HG02970 (cell line): Measurements from ENCODE around the gene SEMA3F.

Source experiments
- ATAC-seq: cut with Tn5 transposase; IDR thresholded peaks from one replicate; pipeline ENCODE4 v1.9.1; 2021; ENCODE audit warnings: mild to moderate bottlenecking, moderate library complexity, moderate number of reproducible peaks; ENCODE audit not compliant: unreplicated experiment, low FRiP score

Gene SEMA3F

DNA sequence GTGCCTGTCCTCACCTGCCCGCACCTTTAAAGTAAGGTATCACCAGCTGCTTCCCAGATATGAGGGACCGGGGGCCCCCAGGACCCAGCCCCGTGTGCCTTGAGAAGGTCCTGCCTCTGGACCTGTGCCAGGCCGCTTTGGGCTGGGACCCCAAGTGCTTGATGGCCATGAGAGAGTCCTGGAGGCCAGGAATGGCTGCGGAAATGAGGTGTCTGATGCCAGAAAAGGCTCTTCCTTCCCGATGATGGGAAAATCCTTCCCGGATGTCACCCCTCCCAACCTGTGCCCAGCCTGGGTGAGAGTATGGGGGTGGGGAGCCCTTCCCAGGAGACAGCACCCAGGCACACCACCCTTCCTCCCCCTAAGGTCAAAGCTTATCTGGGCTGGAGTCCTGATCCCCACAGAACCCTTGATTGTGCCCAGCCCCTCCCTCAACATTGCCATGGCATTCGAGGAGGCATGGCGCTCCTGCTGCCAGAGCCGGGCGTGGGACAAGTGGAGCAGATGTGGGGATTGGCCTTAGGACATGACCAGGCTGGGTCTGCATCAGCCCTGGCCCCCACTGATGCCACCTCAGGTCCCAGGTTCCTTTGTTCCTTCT is 14.2 kb downstream of the SEMA3F start:
- ATAC-seq, result no peak

DNA sequence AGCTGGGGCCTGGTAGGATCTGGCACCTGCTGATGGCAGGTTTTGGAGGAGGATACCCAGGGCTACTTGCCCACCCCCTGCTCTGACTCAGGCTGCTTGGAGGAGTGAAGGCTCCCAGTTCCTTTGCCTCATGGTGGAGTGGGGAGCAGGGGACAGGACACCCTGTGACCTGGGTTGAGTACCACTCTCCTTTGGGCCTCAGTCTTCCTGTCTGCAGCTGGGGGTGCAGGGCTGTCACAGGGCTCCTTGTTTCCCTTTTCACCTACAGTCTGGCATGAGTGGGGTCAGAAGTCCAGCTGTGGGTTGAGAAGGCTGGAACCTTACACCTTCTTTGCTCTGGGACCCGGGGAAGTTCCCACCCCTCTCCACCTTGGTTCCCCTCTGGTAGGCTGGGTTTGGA is 14.7 kb downstream of the SEMA3F start:
- ATAC-seq, result no peak

- ATAC-seq, result no peak
Observed at GRCh38 chr3:50170689-50171088, 15.6 kb downstream of the SEMA3F start.

GRCh38 chr3:50171540-50172301 is 16.6 kb downstream of the SEMA3F start:
- ATAC-seq, result no peak

DNA sequence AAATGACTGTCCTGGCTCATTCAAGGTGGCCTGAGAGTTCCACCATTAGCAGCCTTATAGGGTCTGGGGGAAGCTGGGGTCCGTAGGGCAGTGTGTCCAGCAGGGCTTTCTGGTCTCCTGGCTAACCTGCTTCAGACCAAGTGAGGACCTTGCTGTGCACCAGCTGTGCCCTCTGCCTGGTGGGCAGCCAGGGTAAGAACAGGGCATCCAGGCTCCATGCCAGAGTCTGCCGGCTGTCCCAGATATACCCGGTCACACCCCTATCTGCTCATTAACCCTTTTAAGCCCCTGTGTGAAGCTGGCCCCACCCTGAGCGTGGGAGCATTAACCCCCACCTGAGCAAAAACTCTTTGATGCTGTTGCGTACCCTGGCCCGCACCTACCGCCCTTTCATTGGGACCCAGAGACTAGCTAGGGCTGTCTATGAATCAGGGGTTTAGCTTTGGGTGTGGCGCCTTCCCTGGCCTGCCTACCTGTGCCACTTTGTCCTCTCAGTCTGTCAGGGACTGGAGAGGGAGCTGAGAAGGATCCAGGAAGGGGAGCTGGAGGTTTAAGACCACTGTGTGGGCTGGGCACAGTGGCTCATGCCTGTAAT is 17.6 kb downstream of the SEMA3F start:
- ATAC-seq, result no peak

GRCh38 chr3:50173685-50174516 is 18.8 kb downstream of the SEMA3F start:
- ATAC-seq, result no peak

- no peak for ATAC-seq
Observed at GRCh38 chr3:50174517-50174895, 19.4 kb downstream of the SEMA3F start.

DNA sequence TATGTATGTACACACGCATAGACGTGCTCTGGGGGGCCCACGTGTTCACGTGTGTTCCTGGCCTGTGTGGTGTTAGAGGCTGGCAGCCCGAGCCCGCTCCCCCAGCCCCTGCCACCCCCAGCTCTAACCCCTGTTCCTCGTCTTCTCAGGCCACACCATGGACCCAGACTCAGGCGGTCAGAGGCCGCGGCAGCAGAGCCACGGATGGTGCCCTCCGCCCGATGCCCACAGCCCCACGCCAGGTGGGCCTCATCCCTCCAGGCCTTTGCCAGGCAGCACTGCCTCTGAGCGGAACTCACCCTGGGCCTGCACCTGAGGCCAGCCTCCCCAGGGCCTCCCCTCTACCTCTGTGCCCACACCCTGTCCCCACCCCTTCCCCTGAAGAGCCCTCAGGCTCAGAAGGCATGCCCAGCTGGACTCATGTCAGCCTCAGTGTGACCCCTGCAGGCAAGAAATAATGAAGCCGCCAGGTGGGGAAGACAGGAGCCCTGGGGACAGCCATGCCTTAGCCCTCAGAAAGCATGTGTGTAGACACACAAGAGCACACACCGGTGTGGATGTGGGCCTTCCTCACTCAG is 19.9 kb downstream of the SEMA3F start:
- ATAC-seq, result no peak

DNA sequence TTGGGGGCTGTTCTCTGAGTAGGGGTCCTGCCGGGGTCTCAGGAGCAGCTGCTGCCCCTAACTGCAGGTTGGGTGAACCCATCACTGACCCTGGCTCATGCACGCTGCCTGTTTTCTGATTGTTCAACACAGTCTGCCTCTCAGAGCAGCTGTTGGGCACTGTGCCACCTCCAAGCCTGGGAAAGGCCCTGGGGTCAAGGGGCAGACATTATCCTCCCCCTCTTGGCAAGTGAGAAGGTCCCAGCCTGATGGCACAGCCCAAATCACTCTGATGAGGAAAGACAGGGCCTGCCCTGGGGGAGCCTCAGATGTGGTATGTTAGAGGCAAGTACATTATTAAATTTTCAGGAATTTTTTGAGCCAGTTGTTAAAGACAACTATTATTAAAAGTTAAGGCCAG is 22.2 kb downstream of the SEMA3F start:
- ATAC-seq, result no peak

GRCh38 chr3:50179710-50180109 is 24.6 kb downstream of the SEMA3F start:
- no peak for ATAC-seq

DNA sequence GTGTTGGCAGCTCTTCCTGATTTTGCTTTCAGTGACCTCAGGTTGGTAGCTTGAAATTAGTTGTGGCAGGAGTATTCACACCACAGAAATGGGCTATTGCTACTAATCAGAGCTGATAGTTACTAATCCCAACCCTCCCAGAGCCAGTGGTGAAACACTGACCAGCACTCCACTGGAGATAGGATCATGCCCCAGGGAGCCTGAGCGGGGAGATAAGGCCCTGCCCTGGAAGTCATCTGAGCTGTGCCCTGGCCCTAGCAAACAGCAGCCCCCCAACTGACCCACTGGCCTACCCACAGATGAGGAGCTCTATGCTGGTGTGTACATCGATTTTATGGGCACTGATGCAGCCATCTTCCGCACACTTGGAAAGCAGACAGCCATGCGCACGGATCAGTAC is 26.9 kb downstream of the SEMA3F start:
- ATAC-seq, result no peak

GRCh38 chr3:50182533-50183099 is 27.5 kb downstream of the SEMA3F start:
- no peak for ATAC-seq

DNA sequence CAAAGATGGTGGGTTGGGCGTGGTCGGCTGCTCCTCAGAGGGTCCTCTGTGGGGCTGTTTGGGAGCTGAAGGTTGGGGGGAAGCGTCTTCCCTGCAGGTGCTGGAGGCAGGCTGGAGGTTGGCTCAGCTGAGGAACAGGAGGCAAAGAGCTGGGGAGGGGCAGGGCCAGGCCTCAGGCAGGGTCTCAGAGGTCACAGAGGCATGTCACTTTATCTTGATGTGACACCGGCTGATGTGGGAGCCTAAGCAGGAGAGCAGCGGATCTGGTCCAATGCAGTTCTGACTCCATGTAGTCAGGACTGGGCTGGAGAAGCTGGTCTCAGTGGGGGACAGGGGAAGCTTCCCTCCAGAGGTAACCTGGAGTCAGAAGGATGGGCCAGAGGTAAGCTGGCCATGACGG is 28.6 kb downstream of the SEMA3F start:
- no peak for ATAC-seq

GRCh38 chr3:50184242-50184978 is 29.3 kb downstream of the SEMA3F start:
- no peak for ATAC-seq

GRCh38 chr3:50185230-50185629 is 30.1 kb downstream of the SEMA3F start:
- no peak for ATAC-seq

DNA sequence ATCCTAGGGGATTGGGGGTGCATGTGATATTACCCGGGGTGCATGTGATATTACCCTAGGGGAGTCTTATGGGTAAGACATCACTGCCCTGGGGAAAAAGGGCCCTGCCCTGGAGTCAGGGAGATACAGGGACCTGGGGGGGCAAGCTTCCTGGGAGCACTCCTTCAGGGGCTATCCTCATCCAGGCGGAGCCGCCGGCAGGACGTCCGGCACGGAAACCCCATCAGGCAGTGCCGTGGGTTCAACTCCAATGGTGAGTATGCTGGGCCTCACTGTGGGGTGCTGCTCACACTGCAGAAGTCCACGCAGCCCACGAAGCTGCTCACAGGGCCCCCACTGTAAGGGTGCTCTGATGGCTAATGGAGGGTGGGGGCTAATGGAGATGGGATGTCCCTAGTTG is 31.0 kb downstream of the SEMA3F start:
- ATAC-seq, result no peak

- ATAC-seq, result no peak
Observed at GRCh38 chr3:50187750-50188149, 32.6 kb downstream of the SEMA3F start.

DNA sequence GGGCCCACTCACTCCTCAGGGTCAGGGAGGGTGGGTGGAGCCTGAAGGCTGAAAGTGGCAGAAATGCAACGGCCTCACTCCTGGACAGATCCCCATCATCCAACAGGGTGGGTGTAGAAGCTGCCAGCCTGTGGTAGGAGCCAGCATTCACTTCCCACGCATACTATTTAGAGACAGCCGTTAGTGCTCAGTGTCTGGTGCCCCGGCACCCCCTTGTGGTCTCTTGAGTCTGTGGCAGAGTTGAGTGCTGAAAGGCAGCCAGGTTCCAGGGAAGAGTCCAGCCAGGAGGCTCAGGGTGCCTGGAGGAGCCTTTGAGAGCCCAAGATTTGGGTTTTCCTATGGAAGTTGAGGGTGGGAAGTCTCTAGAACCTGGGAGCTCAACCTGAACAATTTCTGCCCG is 34.1 kb downstream of the SEMA3F start:
- no peak for ATAC-seq

DNA sequence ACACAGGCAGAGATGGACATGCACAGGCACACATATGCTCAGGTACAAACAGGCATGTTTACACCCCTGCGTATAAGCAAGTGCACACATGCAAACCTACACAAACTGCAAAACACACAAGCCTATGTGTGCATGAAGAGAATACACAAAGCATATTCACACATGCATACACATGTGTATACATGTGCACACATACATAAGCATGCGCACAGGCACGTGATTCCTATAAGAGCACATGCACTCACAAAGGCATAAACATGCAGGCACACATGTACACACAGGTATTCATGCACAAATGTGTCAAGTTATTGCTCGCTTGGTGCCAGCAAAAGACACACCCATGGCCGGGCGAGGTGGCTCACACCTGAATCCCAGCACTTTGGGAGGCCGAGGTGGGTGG is 34.9 kb downstream of the SEMA3F start:
- no peak for ATAC-seq
